C4-2B (cell line): Measurements from ENCODE around the gene TRIM46.

Experiments used
- H3K27ac ChIP-seq: fragments of 450-650 bp; 2 replicates; pipeline ENCODE4 v1.5.1; 2017
- CTCF ChIP-seq: fragments of 450-650 bp; conservative IDR thresholded peaks from 2 replicates; pipeline ENCODE4 v1.5.1; 2017; ENCODE audit warnings: mild to moderate bottlenecking
- ZFX ChIP-seq: fragments of 450-650 bp; IDR thresholded peaks from 2 replicates; pipeline ENCODE4 v1.6.1; 2017

TRIM46 gene

GRCh38 chr1:155196103-155196892, 22.6 kb downstream of the TRIM46 start:
- TF ChIP-seq ZFX, result no peak
- TF ChIP-seq CTCF, result no peak
- no peak overlapping the region for H3K27ac ChIP-seq

- TF ChIP-seq CTCF (no peak), ZFX (no peak)
- no peak overlapping the region for H3K27ac ChIP-seq
These were observed 23.4 kb downstream of the TRIM46 start for GRCh38 chr1:155196893-155197638.

GRCh38 chr1:155197901-155198546, 24.4 kb downstream of the TRIM46 start:
- no peak overlapping the region for H3K27ac ChIP-seq

GRCh38 chr1:155198547-155198906, 24.9 kb downstream of the TRIM46 start:
- TF ChIP-seq ZFX (no peak), CTCF (no peak)

More at GRCh38 chr1:155197901-155198546, 24.4 kb downstream of the TRIM46 start:
- TF ChIP-seq CTCF (no peak), ZFX (no peak)

DNA sequence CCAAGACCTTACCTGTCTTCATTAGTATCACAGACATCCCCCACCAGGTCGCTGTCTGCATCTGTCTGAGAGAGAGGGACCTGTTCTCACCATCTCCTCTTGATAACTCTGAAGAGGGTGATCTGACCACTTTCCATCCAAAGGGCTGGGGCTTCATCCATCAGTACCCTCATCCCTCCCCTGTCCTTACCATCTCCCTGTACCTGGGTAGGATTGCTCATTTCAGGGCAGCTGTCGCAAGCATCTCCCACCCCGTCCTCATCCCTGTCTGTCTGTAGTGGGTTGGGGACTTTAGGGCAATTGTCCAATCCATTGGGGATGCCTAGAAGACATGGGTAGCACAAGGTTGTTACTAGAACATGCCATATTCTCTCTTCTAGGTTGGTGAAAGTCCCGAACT, 26.1 kb downstream of the TRIM46 start:
- no peak overlapping the region for H3K27ac ChIP-seq
- no peak for TF ChIP-seq CTCF
- no peak for TF ChIP-seq ZFX

More at GRCh38 chr1:155198547-155198906, 24.9 kb downstream of the TRIM46 start:
- H3K27ac ChIP-seq, result no peak overlapping the region

GRCh38 chr1:155200920-155201319, 27.3 kb downstream of the TRIM46 start:
- H3K27ac ChIP-seq, result no peak overlapping the region
- no peak for TF ChIP-seq ZFX
- no peak for TF ChIP-seq CTCF

DNA sequence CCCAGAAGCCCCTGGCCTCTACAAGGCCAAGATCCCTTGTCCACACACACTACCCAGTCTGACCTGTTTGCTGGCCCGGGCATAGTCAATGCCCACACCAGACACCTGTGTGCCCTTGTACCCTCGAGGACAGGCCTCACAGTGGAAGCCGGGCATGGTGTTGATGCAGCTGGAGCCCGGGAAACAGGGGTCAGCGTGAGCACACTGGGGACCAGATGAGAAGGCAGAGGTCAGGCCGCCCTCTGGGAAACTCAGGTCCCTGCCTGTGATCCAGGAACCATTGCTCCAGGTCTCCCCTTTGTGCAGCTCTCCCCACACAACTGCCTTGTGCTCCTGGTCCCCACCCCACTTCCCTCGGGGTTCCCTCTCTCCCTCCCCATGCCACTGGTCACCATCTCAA, 28.5 kb downstream of the TRIM46 start:
- H3K27ac ChIP-seq, result no peak overlapping the region
- TF ChIP-seq ZFX (no peak), CTCF (no peak)
